Tibial nerve (tissue), 4 donors: ENCODE data around the gene RXFP1.

Experiments used
- EP300 ChIP-seq, 2 donors: sonication (generic); formaldehyde crosslinking; IDR thresholded peaks; one replicate each; pipeline ENCODE4 v1.6.1; 2017; ENCODE audit warnings: antibody characterized with exemption in 2 of 2, mild to moderate bottlenecking in 1 of 2
- POLR2A ChIP-seq, 2 donors: fragments of 450-650 bp; IDR thresholded peaks; one replicate each; pipeline ENCODE4 v1.6.1; 2017; ENCODE audit warnings: antibody characterized with exemption in 2 of 2, mild to moderate bottlenecking in 2 of 2, moderate library complexity in 2 of 2
- TF ChIP-seq, protein P1 (sequence below), 5 experiments: fragments of 200-600 bp in 3 of 5; fragments of 450-650 bp in 2 of 5; sonication (generic) in 3 of 5; IDR thresholded peaks; one replicate each; pipeline ENCODE4 v1.5.1; 2016 to 2019; ENCODE audit warnings: antibody characterized with exemption in 5 of 5, mild to moderate bottlenecking in 3 of 5, moderate library complexity in 2 of 5

DNA sequence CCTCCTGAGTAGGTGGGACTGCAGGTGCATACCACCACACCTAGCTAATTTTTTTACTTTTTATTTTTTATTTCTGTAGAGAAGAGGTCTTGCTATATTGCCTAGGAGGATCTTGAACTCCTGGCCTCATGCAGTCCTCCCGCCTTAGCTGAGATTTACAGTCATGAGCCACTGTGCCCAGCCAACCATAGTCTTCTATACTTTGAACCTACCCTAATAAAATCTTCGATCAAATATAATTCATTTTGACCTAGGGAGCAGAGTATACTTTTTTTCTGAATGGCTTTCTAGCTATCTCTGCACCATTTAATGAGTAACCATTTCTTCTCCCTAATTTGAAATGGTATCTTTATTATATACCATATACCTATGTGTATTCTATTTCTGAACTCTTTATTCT, 157.1 kb downstream of the RXFP1 start:
- TF ChIP-seq, protein P1, sequence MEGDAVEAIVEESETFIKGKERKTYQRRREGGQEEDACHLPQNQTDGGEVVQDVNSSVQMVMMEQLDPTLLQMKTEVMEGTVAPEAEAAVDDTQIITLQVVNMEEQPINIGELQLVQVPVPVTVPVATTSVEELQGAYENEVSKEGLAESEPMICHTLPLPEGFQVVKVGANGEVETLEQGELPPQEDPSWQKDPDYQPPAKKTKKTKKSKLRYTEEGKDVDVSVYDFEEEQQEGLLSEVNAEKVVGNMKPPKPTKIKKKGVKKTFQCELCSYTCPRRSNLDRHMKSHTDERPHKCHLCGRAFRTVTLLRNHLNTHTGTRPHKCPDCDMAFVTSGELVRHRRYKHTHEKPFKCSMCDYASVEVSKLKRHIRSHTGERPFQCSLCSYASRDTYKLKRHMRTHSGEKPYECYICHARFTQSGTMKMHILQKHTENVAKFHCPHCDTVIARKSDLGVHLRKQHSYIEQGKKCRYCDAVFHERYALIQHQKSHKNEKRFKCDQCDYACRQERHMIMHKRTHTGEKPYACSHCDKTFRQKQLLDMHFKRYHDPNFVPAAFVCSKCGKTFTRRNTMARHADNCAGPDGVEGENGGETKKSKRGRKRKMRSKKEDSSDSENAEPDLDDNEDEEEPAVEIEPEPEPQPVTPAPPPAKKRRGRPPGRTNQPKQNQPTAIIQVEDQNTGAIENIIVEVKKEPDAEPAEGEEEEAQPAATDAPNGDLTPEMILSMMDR (IDR thresholded peaks at IDR 0.05) = no peak
- TF ChIP-seq POLR2A (IDR thresholded peaks at IDR 0.05) (no peak), EP300 (IDR thresholded peaks at IDR 0.05) (no peak)
